ENCODE measurements around the gene MALT1. TPM values are rescaled to one million over a fixed set of nuclear protein-coding genes. Genes with fewer than 3 reads are reported as not detected.
"Not testable (repeated sequence)": the region's sequence is repeated elsewhere in the genome, so short reads cannot be mapped to it uniquely, and the experiment has no call there.

MALT1 gene
- total RNA-seq, 2 experiments from 2014 or later: 14.4 to 18.5 TPM

- TF ChIP-seq CTCF (conservative IDR thresholded peaks at IDR 0.05; ENCODE audit: low read length) (no peak), EZH2phosphoT487 (IDR thresholded peaks at IDR 0.05; ENCODE audit: borderline replicate concordance, low read depth, low read length) (no peak)
- BruUV-seq (replicated peaks): no TSS peak
- Histone ChIP-seq H3K36me3 (ENCODE audit: insufficient read depth, low read length) (no peaks in the 10 kb centered on the region), H3K27ac (ENCODE audit: low read depth, low read length, poor library complexity, severe bottlenecking) (no peak overlapping the region), H2AFZ (ENCODE audit: low read length) (no peak overlapping the region), H4K20me1 (ENCODE audit: insufficient read depth, low read length) (no peaks in the 10 kb centered on the region), H3K9me2 (ENCODE audit: insufficient read depth, low read length) (no peaks in the 10 kb centered on the region), H3K9me3 (ENCODE audit: low read length) (no peaks in the 10 kb centered on the region), H3K4me2 (ENCODE audit: low read length) (no peak overlapping the region), H3K4me3 (ENCODE audit: low read depth, low read length, poor library complexity, severe bottlenecking) (no peak overlapping the region), H3K79me2 (ENCODE audit: insufficient read depth, low read depth, low read length) (no peaks in the 10 kb centered on the region), H3K4me1 (ENCODE audit: insufficient read depth, low read length, poor library complexity, severe bottlenecking) (peaks cover 8% of the 10 kb centered on the region)
- ChIA-PET CTCF (ENCODE audit: unreplicated experiment) (no interaction called here), POLR2A (interaction anchor here (0.5 kb wide), 1 partner anchor 487 kb away, joined by 3 read pairs; no protein-coding TSS in a partner anchor)
- intact Hi-C loops (cut with micrococcal nuclease; ENCODE audit: unreplicated experiment): no loop called here
- DNase-seq (ENCODE audit: low spot score): no peak
These were observed 85.5 kb downstream of the MALT1 start for GRCh38 chr18:58756596-58757240.

DNA sequence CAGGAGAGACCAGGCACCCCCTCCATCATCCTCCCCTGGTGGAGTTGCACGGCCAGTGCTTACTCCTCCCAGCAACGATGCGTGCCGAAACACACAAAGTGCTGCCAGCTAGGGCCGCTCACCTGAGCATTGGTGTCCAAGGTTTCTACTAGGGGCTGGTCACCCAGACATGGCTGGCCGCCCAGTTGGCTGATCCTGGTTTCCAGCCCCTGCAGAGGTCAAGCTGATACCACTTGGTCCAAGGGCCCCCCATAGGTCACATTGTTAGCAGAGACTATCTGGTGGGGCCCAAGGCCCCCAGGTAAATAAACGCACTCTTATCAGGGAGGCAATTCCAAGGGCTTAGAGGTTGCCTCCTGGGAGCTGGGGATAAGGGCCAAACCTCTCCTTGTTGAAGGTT, 86.1 kb downstream of the MALT1 start:
- H3K9me3 ChIP-seq (ENCODE audit: low read length); H3K36me3 ChIP-seq (ENCODE audit: insufficient read depth, low read length); H3K9me2 ChIP-seq (ENCODE audit: insufficient read depth, low read length); intact Hi-C loops (cut with micrococcal nuclease; ENCODE audit: unreplicated experiment); BruUV-seq (replicated peaks); H2AFZ ChIP-seq (ENCODE audit: low read length); H4K20me1 ChIP-seq (ENCODE audit: insufficient read depth, low read length); CTCF ChIA-PET (ENCODE audit: unreplicated experiment); H3K4me3 ChIP-seq (ENCODE audit: low read depth, low read length, poor library complexity, severe bottlenecking); H3K4me2 ChIP-seq (ENCODE audit: low read length); H3K79me2 ChIP-seq (ENCODE audit: insufficient read depth, low read depth, low read length); DNase-seq (ENCODE audit: low spot score); H3K27ac ChIP-seq (ENCODE audit: low read depth, low read length, poor library complexity, severe bottlenecking): not testable (repeated sequence)
- H3K4me1 ChIP-seq (ENCODE audit: insufficient read depth, low read length, poor library complexity, severe bottlenecking): peaks cover 13% of the 10 kb centered on the region
- POLR2A ChIA-PET: interaction anchor here (0.5 kb wide), 1 partner anchor 487 kb away, joined by 3 read pairs; no protein-coding TSS in a partner anchor

GRCh38 chr18:58758046-58758445, 86.8 kb downstream of the MALT1 start:
- Histone ChIP-seq H3K79me2 (ENCODE audit: insufficient read depth, low read depth, low read length) (no peaks in the 10 kb centered on the region), H3K4me2 (ENCODE audit: low read length) (no peak overlapping the region), H2AFZ (ENCODE audit: low read length) (no peak overlapping the region), H3K9me2 (ENCODE audit: insufficient read depth, low read length) (no peaks in the 10 kb centered on the region), H3K4me1 (ENCODE audit: insufficient read depth, low read length, poor library complexity, severe bottlenecking) (peaks cover 13% of the 10 kb centered on the region), H3K9me3 (ENCODE audit: low read length) (no peaks in the 10 kb centered on the region), H3K4me3 (ENCODE audit: low read depth, low read length, poor library complexity, severe bottlenecking) (no peak overlapping the region), H4K20me1 (ENCODE audit: insufficient read depth, low read length) (no peaks in the 10 kb centered on the region), H3K36me3 (ENCODE audit: insufficient read depth, low read length) (no peaks in the 10 kb centered on the region), H3K27ac (ENCODE audit: low read depth, low read length, poor library complexity, severe bottlenecking) (no peak overlapping the region)
- POLR2A ChIA-PET: no interaction called here
- intact Hi-C loops (cut with micrococcal nuclease; ENCODE audit: unreplicated experiment): no loop called here
- BruUV-seq (replicated peaks): no TSS peak
- no peak for TF ChIP-seq CTCF (conservative IDR thresholded peaks at IDR 0.05; ENCODE audit: low read length)
- TF ChIP-seq EZH2phosphoT487 (IDR thresholded peaks at IDR 0.05; ENCODE audit: borderline replicate concordance, low read depth, low read length): no peak
- CTCF ChIA-PET (ENCODE audit: unreplicated experiment): no interaction called here
- no peak for DNase-seq (ENCODE audit: low spot score)

All from OCI-LY7 (cell line).